Hepatocyte (in vitro differentiated cells): ENCODE data around the gene HOXB7. TPM values are rescaled to one million over a fixed set of nuclear protein-coding genes. Genes with fewer than 3 reads are reported as not detected.
A peak's percentile ranks its signal among the peaks of the same experiment; 100 is the strongest.

Experiments used
- DNase-seq: peaks from one replicate; pipeline ENCODE4 v3.0.0-alpha.2; 2016; ENCODE audit warnings: low spot score
- H2AFZ ChIP-seq: fragments of 200-600 bp; sonication (generic); 2 replicates; pipeline ENCODE4 v1.6.0; 2016; ENCODE audit warnings: antibody characterized with exemption, mild to moderate bottlenecking
- H3K27ac ChIP-seq: fragments of 200-600 bp; sonication (generic); 2 replicates; pipeline ENCODE4 v1.5.1; 2016; ENCODE audit warnings: mild to moderate bottlenecking
- H3K27me3 ChIP-seq: fragments of 200-600 bp; sonication (generic); 2 replicates; pipeline ENCODE4 v1.6.1; 2016
- H3K36me3 ChIP-seq: fragments of 200-600 bp; sonication (generic); replicated peaks from 2 replicates; pipeline ENCODE4 v1.5.1; 2016; ENCODE audit warnings: low read depth; ENCODE audit not compliant: insufficient read depth
- H3K4me1 ChIP-seq: fragments of 200-600 bp; sonication (generic); 2 replicates; pipeline ENCODE4 v1.5.1; 2016; ENCODE audit warnings: mild to moderate bottlenecking, moderate library complexity; ENCODE audit not compliant: insufficient read depth
- H3K4me2 ChIP-seq: fragments of 200-600 bp; sonication (generic); 2 replicates; pipeline ENCODE4 v1.6.0; 2016
- H3K4me3 ChIP-seq: fragments of 200-600 bp; sonication (generic); 2 replicates; pipeline ENCODE4 v1.5.1; 2016; ENCODE audit warnings: mild to moderate bottlenecking
- H3K79me2 ChIP-seq: fragments of 200-600 bp; sonication (generic); 2 replicates; pipeline ENCODE4 v1.6.0; 2017; ENCODE audit warnings: mild to moderate bottlenecking
- H3K9me2 ChIP-seq: fragments of 200-600 bp; sonication (generic); replicated peaks from 2 replicates; pipeline ENCODE4 v1.6.0; 2017; ENCODE audit warnings: mild to moderate bottlenecking; ENCODE audit not compliant: insufficient read depth
- H3K9me3 ChIP-seq: fragments of 200-600 bp; sonication (generic); 2 replicates; pipeline ENCODE4 v1.5.1; 2016; ENCODE audit warnings: low read depth, mild to moderate bottlenecking
- H4K20me1 ChIP-seq: fragments of 200-600 bp; sonication (generic); 2 replicates; pipeline ENCODE4 v1.6.0; 2016; ENCODE audit warnings: mild to moderate bottlenecking; ENCODE audit not compliant: insufficient read depth, poor library complexity, severe bottlenecking
- EZH2 ChIP-seq: fragments of 200-600 bp; sonication (generic); IDR thresholded peaks from 2 replicates; pipeline ENCODE4 v1.6.1; 2016; ENCODE audit warnings: antibody characterized with exemption, mild to moderate bottlenecking, borderline replicate concordance
- EZH2phosphoT487 ChIP-seq: fragments of 200-600 bp; sonication (generic); IDR thresholded peaks from one replicate; pipeline ENCODE4 v1.6.1; 2018; ENCODE audit warnings: antibody characterized with exemption, mild to moderate bottlenecking, low read depth, moderate library complexity; ENCODE audit not compliant: unreplicated experiment, severe bottlenecking
- WGBS: methylation state at CpG from one replicate; pipeline ENCODE4 v1.1.6; 2016; ENCODE audit warnings: low lambda C conversion rate; ENCODE audit errors: missing lambda C conversion rate; 5-methylcytosine and 5-hydroxymethylcytosine counted together
- polyA plus RNA-seq: library from polyadenylated mRNA; unstranded; fragments of >200 nt; fragmentation: Nextera tagmentation; extraction: Ambion mirVana; gene quantifications from 2 replicates; pipeline ENCODE4 v1.2.1, GENCODE V29; 2016
- total RNA-seq: library from RNA; depleted of rRNA; stranded (reverse); fragments of >200 nt; gene quantifications from 2 replicates; pipeline ENCODE4 v1.2.3, GENCODE V29; 2014
- TF ChIP-seq, protein P1 (sequence below): fragments of 200-600 bp; sonication (generic); IDR thresholded peaks from 2 replicates; pipeline ENCODE4 v1.5.1; 2016; ENCODE audit warnings: antibody characterized with exemption, mild to moderate bottlenecking; ENCODE audit not compliant: poor library complexity

Gene HOXB7
- total and polyA plus RNA-seq, 2 experiments from 2014 or later: 4.1 to 13.7 TPM

DNA sequence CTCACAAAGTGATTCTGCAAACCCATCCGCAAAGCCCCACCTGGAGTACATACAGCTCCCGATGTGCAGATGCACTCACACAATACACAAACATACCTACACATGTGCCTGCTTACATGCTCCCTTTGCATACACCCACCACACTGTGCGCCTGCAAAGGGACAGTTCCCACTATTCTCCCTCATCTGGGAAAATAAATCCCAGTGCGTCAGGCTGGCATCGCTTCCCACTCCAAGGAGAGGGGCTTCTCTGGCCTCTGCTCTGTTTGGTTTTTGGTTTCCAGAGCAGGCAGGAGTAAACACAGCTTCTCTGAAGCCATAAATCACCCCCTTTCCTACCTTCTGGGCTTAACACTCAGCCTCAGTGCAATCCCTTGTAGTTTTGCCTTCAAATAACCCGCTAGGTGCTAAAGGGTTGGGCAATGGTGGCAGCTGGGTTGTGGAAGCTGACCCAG lies 47.4 kb downstream of the HOXB7 start:
- WGBS: 40% methylated on average over 6 of the region's 6 CpGs
- no peak for TF ChIP-seq EZH2
- TF ChIP-seq, protein P1, sequence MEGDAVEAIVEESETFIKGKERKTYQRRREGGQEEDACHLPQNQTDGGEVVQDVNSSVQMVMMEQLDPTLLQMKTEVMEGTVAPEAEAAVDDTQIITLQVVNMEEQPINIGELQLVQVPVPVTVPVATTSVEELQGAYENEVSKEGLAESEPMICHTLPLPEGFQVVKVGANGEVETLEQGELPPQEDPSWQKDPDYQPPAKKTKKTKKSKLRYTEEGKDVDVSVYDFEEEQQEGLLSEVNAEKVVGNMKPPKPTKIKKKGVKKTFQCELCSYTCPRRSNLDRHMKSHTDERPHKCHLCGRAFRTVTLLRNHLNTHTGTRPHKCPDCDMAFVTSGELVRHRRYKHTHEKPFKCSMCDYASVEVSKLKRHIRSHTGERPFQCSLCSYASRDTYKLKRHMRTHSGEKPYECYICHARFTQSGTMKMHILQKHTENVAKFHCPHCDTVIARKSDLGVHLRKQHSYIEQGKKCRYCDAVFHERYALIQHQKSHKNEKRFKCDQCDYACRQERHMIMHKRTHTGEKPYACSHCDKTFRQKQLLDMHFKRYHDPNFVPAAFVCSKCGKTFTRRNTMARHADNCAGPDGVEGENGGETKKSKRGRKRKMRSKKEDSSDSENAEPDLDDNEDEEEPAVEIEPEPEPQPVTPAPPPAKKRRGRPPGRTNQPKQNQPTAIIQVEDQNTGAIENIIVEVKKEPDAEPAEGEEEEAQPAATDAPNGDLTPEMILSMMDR: no peak
- TF ChIP-seq EZH2phosphoT487: no peak
- Histone ChIP-seq H3K36me3 (no peaks in the 10 kb centered on the region), H3K79me2 (peaks cover 35% of the 10 kb centered on the region), H2AFZ (no peak overlapping the region), H3K27me3 (peaks cover 92% of the 10 kb centered on the region), H4K20me1 (no peaks in the 10 kb centered on the region), H3K9me2 (no peaks in the 10 kb centered on the region), H3K27ac (peak overlapping the region; percentile 34), H3K4me1 (peaks cover 27% of the 10 kb centered on the region), H3K9me3 (no peaks in the 10 kb centered on the region), H3K4me2 (peak overlapping the region; percentile 82), H3K4me3 (no peak overlapping the region)
- no peak for DNase-seq

DNA sequence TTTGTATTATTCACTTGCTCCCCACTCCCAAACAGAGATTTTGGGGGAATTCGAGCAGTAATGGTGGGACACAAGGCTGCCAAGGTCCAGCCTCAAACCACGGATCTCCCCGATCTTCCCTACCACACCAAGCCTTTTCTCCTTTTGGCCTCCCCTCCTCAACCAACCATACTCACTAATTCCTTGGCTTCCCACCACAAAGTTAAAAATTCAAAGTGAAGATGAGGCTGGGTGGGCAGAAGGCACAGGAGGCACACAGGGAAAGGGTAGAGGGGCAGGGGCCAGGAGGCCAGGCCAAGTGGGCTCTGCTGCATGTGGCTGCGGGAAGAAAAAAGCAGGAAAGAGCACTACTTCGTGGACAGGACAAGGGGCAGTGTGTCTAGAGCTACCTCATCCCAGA lies 47.9 kb downstream of the HOXB7 start:
- Histone ChIP-seq H3K36me3 (no peaks in the 10 kb centered on the region), H3K9me3 (no peaks in the 10 kb centered on the region), H3K27me3 (peaks cover 92% of the 10 kb centered on the region), H3K4me1 (peaks cover 28% of the 10 kb centered on the region), H4K20me1 (no peaks in the 10 kb centered on the region), H3K79me2 (peaks cover 38% of the 10 kb centered on the region), H3K9me2 (no peaks in the 10 kb centered on the region), H3K4me3 (no peak overlapping the region), H2AFZ (no peak overlapping the region), H3K27ac (no peak overlapping the region), H3K4me2 (peak overlapping the region; percentile 82)
- TF ChIP-seq EZH2: no peak
- TF ChIP-seq, protein P1: no peak
- no peak for DNase-seq
- 55% methylated on average over 5 of the region's 5 CpGs for WGBS

DNA sequence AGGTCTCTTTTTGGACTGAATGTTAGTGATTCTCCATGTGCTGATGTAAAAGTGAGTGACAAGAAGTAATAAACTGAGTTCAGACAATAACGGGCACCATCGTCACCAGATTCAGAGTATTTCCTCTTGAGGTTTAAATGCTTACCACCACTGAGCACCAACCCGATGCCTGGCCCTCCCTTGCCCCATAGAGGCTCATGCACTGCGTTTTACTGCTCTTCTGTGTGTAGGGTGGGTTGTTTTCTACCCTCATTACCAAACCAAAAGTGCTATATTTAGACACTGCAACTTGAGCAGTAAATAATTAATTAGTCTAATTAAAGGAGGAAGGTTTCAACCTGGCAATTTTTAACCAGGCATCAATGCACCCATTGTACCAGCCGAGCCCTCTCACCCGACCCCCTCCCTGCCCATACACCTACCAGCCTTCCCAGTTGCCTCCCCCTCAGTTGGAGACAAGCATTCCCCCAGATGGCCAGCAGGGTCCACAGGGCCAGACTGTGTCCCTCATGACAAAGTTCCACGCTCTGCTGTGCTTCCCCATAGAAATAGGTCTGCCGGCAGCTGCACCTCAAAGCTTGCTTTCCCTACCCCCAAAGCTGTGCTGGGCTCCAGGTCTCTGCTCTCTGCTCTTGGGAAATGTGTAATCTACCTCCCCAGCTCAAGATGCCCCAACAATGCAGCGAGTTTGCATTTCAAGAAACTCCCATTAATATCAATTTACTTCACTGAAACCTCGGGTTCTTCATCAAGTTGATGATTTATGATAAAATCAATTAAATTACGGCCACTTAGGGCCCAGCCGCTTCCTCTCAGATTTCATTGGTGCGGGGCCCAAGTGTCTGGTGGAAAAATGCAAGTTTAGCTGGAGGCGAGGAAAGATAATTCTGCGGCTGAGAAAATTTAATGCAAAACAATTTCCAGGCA lies 48.7 kb downstream of the HOXB7 start:
- no peak for TF ChIP-seq EZH2
- TF ChIP-seq, protein P1: no peak
- TF ChIP-seq EZH2phosphoT487: no peak

More for the DNA sequence above, 48.7 kb downstream of the HOXB7 start:
- no peaks in the 10 kb centered on the region for H4K20me1 ChIP-seq
- H3K9me2 ChIP-seq: no peaks in the 10 kb centered on the region
- WGBS: 54% methylated on average over 15 of the region's 15 CpGs
- H3K9me3 ChIP-seq: no peaks in the 10 kb centered on the region
- peaks cover 32% of the 10 kb centered on the region for H3K79me2 ChIP-seq
- H3K36me3 ChIP-seq: no peaks in the 10 kb centered on the region
- H3K27me3 ChIP-seq: peaks cover 92% of the 10 kb centered on the region
- peak overlapping the region; percentile 82 for H3K4me2 ChIP-seq
- no peak overlapping the region for H3K4me3 ChIP-seq
- DNase-seq: no peak
- H2AFZ ChIP-seq: no peak overlapping the region
- no peak overlapping the region for H3K27ac ChIP-seq
- H3K4me1 ChIP-seq: peaks cover 35% of the 10 kb centered on the region
